Endothelial cell of umbilical vein (primary cell): ENCODE measurements around the gene HOXD4.

Source experiments
- CTCF ChIP-seq, 2 donors: IDR thresholded peaks; 1 replicate in 1 of 2; 2 replicates in 1 of 2; pipeline ENCODE4 v1.5.1; 2011; ENCODE audit warnings: low read length in 2 of 2, mild to moderate bottlenecking in 2 of 2, moderate library complexity in 2 of 2, control low read depth in 1 of 2, inconsistent platforms in 1 of 2, low read depth in 1 of 2; ENCODE audit not compliant: insufficient read depth in 1 of 2; ENCODE audit errors: extremely low read depth in 1 of 2
- EZH2 ChIP-seq: IDR thresholded peaks from 2 replicates; pipeline ENCODE4 v1.6.1; 2012; ENCODE audit warnings: borderline replicate concordance, low read depth, mild to moderate bottlenecking, moderate library complexity, low read length, inconsistent platforms; ENCODE audit not compliant: severe bottlenecking
- JUN ChIP-seq: IDR thresholded peaks from 2 replicates; pipeline ENCODE4 v1.6.1; 2011; ENCODE audit warnings: borderline replicate concordance, low read depth; ENCODE audit not compliant: insufficient read length, insufficient read depth
- MAX ChIP-seq: IDR thresholded peaks from 2 replicates; pipeline ENCODE4 v1.6.1; 2011; ENCODE audit not compliant: insufficient read depth, insufficient read length
- POLR2AphosphoS5 ChIP-seq: IDR thresholded peaks from 2 replicates; pipeline ENCODE4 v1.6.1; 2012; ENCODE audit warnings: low read depth, mild to moderate bottlenecking, control low read depth, low read length, moderate library complexity; ENCODE audit not compliant: insufficient read depth

- TF ChIP-seq CTCF (IDR thresholded peaks at IDR 0.05; ENCODE audit: extremely low read depth in 1 of 2, insufficient read depth in 1 of 2, low read depth in 1 of 2, low read length in 2 of 2) (no peak), MAX (no peak), POLR2AphosphoS5 (no peak), JUN (no peak), EZH2 (no peak)
Measured at GRCh38 chr2:176169181-176169580, 17.8 kb downstream of the HOXD4 start.
